Spleen (tissue), 7 donors: ENCODE data around the gene FLG.
"Not testable (repeated sequence)": the region's sequence is repeated elsewhere in the genome, so short reads cannot be mapped to it uniquely, and the experiment has no call there.

Experiments used
- POLR2A ChIP-seq, 3 donors: fragments of 450-650 bp; IDR thresholded peaks; one replicate each; pipeline ENCODE4 v1.5.1; 2017; ENCODE audit warnings: antibody characterized with exemption in 3 of 3, mild to moderate bottlenecking in 1 of 3
- TF ChIP-seq, protein P1 (sequence below), 11 experiments: fragments of 200-600 bp in 7 of 11; fragments of 450-650 bp in 4 of 11; sonication (generic) in 4 of 11; IDR thresholded peaks in 8 of 11; conservative IDR thresholded peaks in 3 of 11; 1 replicate in 7 of 11; 2 replicates in 4 of 11; pipeline versions ENCODE4 v1.4.0 to v1.8.0; 2016 to 2021; ENCODE audit warnings: antibody characterized with exemption in 11 of 11, inconsistent platforms in 4 of 11, mild to moderate bottlenecking in 1 of 11
- donor health status: DM: no; HTN: no; CAD: no; lungs with moderate emphysema.
- donor health status: DM: no; HTN: no; CAD: no.
- donor health status: DM: no; HTN: no; CAD: no.

GRCh38 chr1:152307970-152308369, 17.1 kb downstream of the FLG start:
- TF ChIP-seq, protein P1, sequence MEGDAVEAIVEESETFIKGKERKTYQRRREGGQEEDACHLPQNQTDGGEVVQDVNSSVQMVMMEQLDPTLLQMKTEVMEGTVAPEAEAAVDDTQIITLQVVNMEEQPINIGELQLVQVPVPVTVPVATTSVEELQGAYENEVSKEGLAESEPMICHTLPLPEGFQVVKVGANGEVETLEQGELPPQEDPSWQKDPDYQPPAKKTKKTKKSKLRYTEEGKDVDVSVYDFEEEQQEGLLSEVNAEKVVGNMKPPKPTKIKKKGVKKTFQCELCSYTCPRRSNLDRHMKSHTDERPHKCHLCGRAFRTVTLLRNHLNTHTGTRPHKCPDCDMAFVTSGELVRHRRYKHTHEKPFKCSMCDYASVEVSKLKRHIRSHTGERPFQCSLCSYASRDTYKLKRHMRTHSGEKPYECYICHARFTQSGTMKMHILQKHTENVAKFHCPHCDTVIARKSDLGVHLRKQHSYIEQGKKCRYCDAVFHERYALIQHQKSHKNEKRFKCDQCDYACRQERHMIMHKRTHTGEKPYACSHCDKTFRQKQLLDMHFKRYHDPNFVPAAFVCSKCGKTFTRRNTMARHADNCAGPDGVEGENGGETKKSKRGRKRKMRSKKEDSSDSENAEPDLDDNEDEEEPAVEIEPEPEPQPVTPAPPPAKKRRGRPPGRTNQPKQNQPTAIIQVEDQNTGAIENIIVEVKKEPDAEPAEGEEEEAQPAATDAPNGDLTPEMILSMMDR (IDR thresholded peaks at IDR 0.05 in 8 of 11, conservative IDR thresholded peaks at IDR 0.05 in 3 of 11), result not testable (repeated sequence)
- TF ChIP-seq POLR2A (IDR thresholded peaks at IDR 0.05), result not testable (repeated sequence)
